ENCODE results near the gene PLPP3.

DNA sequence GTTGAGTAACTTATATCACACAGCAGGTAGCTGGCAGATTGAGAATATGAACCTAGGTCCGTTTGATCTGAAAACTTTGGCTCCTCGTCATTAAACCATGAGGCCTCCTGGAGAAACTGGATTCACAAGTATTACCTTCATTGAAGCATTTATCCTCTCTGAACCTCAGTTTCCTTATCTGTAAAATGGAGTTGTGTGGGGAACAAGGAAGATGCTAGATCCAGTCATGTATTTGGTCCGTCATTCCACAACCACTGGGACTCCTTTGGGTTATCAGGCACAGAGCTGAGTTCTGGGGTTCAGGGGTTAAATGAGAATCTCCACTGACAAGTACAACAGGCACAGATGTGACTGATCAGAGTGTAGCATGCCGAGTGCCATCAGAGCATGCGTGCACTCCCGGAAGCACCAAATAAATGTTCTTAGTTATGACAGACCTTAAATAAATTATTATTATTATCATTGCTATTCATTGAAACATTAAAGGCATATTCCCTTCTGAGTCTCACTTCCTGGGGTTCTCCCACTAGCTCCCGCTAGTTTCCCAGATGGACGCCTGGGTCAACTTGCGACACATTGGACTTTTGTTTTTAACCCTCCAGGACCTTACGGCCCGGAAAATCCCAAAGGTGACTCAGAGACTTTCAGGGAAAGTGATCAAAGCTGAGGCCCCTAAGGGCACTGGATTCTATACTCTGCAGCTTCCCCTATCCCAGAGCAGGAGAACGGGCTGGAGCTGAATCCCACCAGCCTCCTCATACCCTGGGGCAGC is 130.6 kb downstream of the PLPP3 start:
- no peak for TF ChIP-seq GATA2 (IDR thresholded peaks at IDR 0.05; ENCODE audit: low read depth, low read length)
- TF ChIP-seq GATA3 (IDR thresholded peaks at IDR 0.05; ENCODE audit: low read depth, low read length), result no peak
